ENCODE measurements around the gene FAM110C. TPM values are rescaled to one million over a fixed set of nuclear protein-coding genes. Genes with fewer than 3 reads are reported as not detected.
"Not testable (repeated sequence)": the region's sequence is repeated elsewhere in the genome, so short reads cannot be mapped to it uniquely, and the experiment has no call there.

The FAM110C gene
- total and polyA plus RNA-seq, 4 experiments from 2014 or later, result 0.19 to 2.5 (median 1.2) TPM

DNA sequence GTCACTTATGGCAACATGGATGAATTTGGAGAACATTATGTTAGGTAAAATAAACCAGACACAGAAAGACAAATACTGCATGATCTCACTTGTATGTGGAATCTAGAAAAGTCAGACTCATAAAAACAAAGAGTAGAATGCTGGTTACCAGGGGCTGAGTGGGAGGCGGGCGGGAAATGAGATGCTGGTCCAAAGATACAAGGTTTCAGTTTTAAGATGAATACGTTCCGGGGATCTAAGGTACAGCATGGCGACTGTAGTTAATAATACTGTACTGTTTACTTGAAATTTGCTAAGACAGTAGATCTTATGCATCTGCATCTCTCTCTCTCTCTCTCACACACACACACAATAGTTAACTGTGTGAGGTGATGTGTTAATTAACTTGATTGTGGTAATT, 14.2 kb downstream of the FAM110C start:
- DNase-seq, result no peak
- peaks cover 35 to 67% (median 46%) of the 10 kb centered on the region in 4 donors for H3K4me1 Mint-ChIP-seq
- H3K9me3 Mint-ChIP-seq, result no peaks in the 10 kb centered on the region
- H3K4me3 Mint-ChIP-seq, result peak overlapping the region in 5 of 8 donors; percentile 7 to 48 (median 21)
- H3K4me1 ChIP-seq (ENCODE audit: insufficient read depth, low read length), result peaks cover 59% of the 10 kb centered on the region
- intact Hi-C loops (cut with micrococcal nuclease), result no loop called here
- CTCF ChIA-PET (ENCODE audit: partially characterized antibody), result interaction anchor here (0.6 kb wide), 1 partner anchor 99 kb away, joined by 3 read pairs; no protein-coding TSS in a partner anchor
- H3K36me3 ChIP-seq (ENCODE audit: insufficient read depth, low read length), result no peaks in the 10 kb centered on the region
- H3K27me3 Mint-ChIP-seq, result no peaks in the 10 kb centered on the region
- H3K27ac Mint-ChIP-seq, result no peak overlapping the region
- no peak overlapping the region for H3K4me3 ChIP-seq (ENCODE audit: low read length in 2 of 2)
- no peak overlapping the region for H3K27ac ChIP-seq (ENCODE audit: low read depth, low read length)
- no peaks in the 10 kb centered on the region for H3K9me3 ChIP-seq (ENCODE audit: control insufficient read depth in 1 of 2, low read length in 2 of 2)
- no peaks in the 10 kb centered on the region for H3K36me3 Mint-ChIP-seq
- no peaks in the 10 kb centered on the region for H3K27me3 ChIP-seq (ENCODE audit: insufficient read depth, low read length)
- POLR2A ChIA-PET (ENCODE audit: partially characterized antibody), result interaction anchor here (2.2 kb wide), 1 partner anchor 8 kb away, joined by 16 read pairs; no protein-coding TSS in a partner anchor

DNA sequence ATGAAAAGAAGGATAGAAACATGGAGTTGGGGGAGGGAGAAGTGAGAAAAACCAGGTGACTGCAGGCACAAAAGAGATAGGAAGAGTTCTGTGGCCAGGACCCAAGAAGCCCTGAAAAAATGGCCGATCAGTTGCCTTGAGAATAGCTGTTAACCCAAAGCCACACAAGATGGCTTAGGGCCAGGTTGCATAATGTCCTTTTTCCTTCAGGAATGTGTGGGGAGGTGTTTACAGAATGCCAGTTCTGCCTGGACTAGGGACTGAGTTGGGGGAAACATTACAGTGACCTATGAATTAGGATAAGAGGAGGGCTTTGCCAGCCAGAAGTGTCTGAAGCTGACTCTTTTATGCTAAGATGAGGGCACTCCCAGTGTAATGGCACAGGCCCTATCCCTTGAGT, 17.1 kb downstream of the FAM110C start:
- Histone ChIP-seq H3K4me1 (ENCODE audit: insufficient read depth, low read length) (peaks cover 45% of the 10 kb centered on the region), H3K27ac (ENCODE audit: low read depth, low read length) (no peak overlapping the region), H3K27me3 (ENCODE audit: insufficient read depth, low read length) (no peaks in the 10 kb centered on the region), H3K36me3 (ENCODE audit: insufficient read depth, low read length) (no peaks in the 10 kb centered on the region), H3K9me3 (ENCODE audit: control insufficient read depth in 1 of 2, low read length in 2 of 2) (no peaks in the 10 kb centered on the region), H3K4me3 (ENCODE audit: low read length in 2 of 2) (no peak overlapping the region)
- peaks cover 33 to 51% (median 39%) of the 10 kb centered on the region in 4 donors for H3K4me1 Mint-ChIP-seq
- no peak overlapping the region for H3K4me3 Mint-ChIP-seq
- H3K27me3 Mint-ChIP-seq, result no peaks in the 10 kb centered on the region
- CTCF ChIA-PET (ENCODE audit: partially characterized antibody), result no interaction called here
- intact Hi-C loops (cut with micrococcal nuclease), result no loop called here
- POLR2A ChIA-PET (ENCODE audit: partially characterized antibody), result no interaction called here
- no peaks in the 10 kb centered on the region for H3K36me3 Mint-ChIP-seq
- H3K27ac Mint-ChIP-seq, result no peak overlapping the region
- no peak for DNase-seq
- H3K9me3 Mint-ChIP-seq, result no peaks in the 10 kb centered on the region

- Histone ChIP-seq H3K27me3 (ENCODE audit: insufficient read depth, low read length) (no peaks in the 10 kb centered on the region), H3K27ac (ENCODE audit: low read depth, low read length) (no peak overlapping the region), H3K4me1 (ENCODE audit: insufficient read depth, low read length) (peaks cover 45% of the 10 kb centered on the region), H3K36me3 (ENCODE audit: insufficient read depth, low read length) (no peaks in the 10 kb centered on the region), H3K9me3 (ENCODE audit: control insufficient read depth in 1 of 2, low read length in 2 of 2) (no peaks in the 10 kb centered on the region), H3K4me3 (ENCODE audit: low read length in 2 of 2) (no peak overlapping the region)
- no peaks in the 10 kb centered on the region for H3K9me3 Mint-ChIP-seq
- no peak overlapping the region for H3K4me3 Mint-ChIP-seq
- H3K27me3 Mint-ChIP-seq, result no peaks in the 10 kb centered on the region
- peak overlapping the region in 1 of 7 donors; percentile 3 for H3K27ac Mint-ChIP-seq
- H3K36me3 Mint-ChIP-seq, result no peaks in the 10 kb centered on the region
- ChIA-PET CTCF (ENCODE audit: partially characterized antibody) (interaction anchor here (0.8 kb wide), 1 partner anchor 9 kb away, joined by 7 read pairs; no protein-coding TSS in a partner anchor), POLR2A (ENCODE audit: partially characterized antibody) (no interaction called here)
- no peak for DNase-seq
- intact Hi-C loops (cut with micrococcal nuclease), result no loop called here
- H3K4me1 Mint-ChIP-seq, result peaks cover 32 to 51% (median 38%) of the 10 kb centered on the region in 4 donors
These were observed 17.8 kb downstream of the FAM110C start for GRCh38 chr2:28406-28975.

GRCh38 chr2:26891-27290, 19.4 kb downstream of the FAM110C start:
- Histone ChIP-seq H3K36me3 (ENCODE audit: insufficient read depth, low read length) (no peaks in the 10 kb centered on the region), H3K27me3 (ENCODE audit: insufficient read depth, low read length) (no peaks in the 10 kb centered on the region), H3K4me3 (ENCODE audit: low read length in 2 of 2) (no peak overlapping the region), H3K4me1 (ENCODE audit: insufficient read depth, low read length) (peaks cover 31% of the 10 kb centered on the region), H3K9me3 (ENCODE audit: control insufficient read depth in 1 of 2, low read length in 2 of 2) (no peaks in the 10 kb centered on the region), H3K27ac (ENCODE audit: low read depth, low read length) (no peak overlapping the region)
- Mint-ChIP-seq H3K4me3 (no peak overlapping the region), H3K9me3 (peaks cover 0 to 3% (median 0%) of the 10 kb centered on the region in 8 donors), H3K27ac (no peak overlapping the region), H3K4me1 (peaks cover 19 to 38% (median 28%) of the 10 kb centered on the region in 4 donors), H3K36me3 (no peaks in the 10 kb centered on the region), H3K27me3 (no peaks in the 10 kb centered on the region)
- CTCF ChIA-PET (ENCODE audit: partially characterized antibody), result no interaction called here
- POLR2A ChIA-PET (ENCODE audit: partially characterized antibody), result no interaction called here
- intact Hi-C loops (cut with micrococcal nuclease), result no loop called here
- no peak for DNase-seq

- Histone ChIP-seq H3K36me3 (ENCODE audit: insufficient read depth, low read length) (no peaks in the 10 kb centered on the region), H3K9me3 (ENCODE audit: control insufficient read depth in 1 of 2, low read length in 2 of 2) (no peaks in the 10 kb centered on the region), H3K27ac (ENCODE audit: low read depth, low read length) (no peak overlapping the region), H3K4me1 (ENCODE audit: insufficient read depth, low read length) (peaks cover 27% of the 10 kb centered on the region), H3K4me3 (ENCODE audit: low read length in 2 of 2) (no peak overlapping the region), H3K27me3 (ENCODE audit: insufficient read depth, low read length) (no peaks in the 10 kb centered on the region)
- Mint-ChIP-seq H3K4me1 (peaks cover 19 to 36% (median 27%) of the 10 kb centered on the region in 4 donors), H3K36me3 (no peaks in the 10 kb centered on the region), H3K27me3 (no peaks in the 10 kb centered on the region), H3K9me3 (peaks cover 0 to 3% (median 0%) of the 10 kb centered on the region in 8 donors), H3K27ac (no peak overlapping the region), H3K4me3 (no peak overlapping the region)
- DNase-seq, result no peak
- intact Hi-C loops (cut with micrococcal nuclease), result no loop called here
- POLR2A ChIA-PET (ENCODE audit: partially characterized antibody), result no interaction called here
- CTCF ChIA-PET (ENCODE audit: partially characterized antibody), result interaction anchor here (1.1 kb wide), 1 partner anchor 14 kb away, joined by 3 read pairs; no protein-coding TSS in a partner anchor
These were observed 20.8 kb downstream of the FAM110C start for GRCh38 chr2:25543-25942.

DNA sequence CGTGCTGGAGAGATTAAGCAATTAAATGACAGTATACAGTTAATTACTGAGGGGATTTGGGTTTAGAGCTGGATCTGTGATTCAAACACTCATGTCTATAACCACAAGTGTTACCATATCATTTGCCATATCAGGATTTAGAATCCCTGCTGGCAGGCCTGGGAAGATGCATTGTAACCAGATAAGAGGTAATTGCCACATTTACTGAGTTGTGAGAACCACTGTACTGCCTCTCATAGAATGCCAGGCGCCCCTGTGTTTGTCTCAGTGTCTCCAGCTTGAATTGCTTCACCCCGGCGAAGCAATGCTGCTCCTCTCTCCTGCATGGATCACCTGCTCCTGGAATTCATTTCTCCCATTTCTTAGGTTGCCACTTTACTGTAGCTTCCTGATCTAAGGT, 21.7 kb downstream of the FAM110C start:
- H3K9me3 Mint-ChIP-seq; H3K27ac ChIP-seq (ENCODE audit: low read depth, low read length); H3K27me3 Mint-ChIP-seq; H3K9me3 ChIP-seq (ENCODE audit: control insufficient read depth in 1 of 2, low read length in 2 of 2); H3K4me3 ChIP-seq (ENCODE audit: low read length in 2 of 2); intact Hi-C loops (cut with micrococcal nuclease); H3K36me3 ChIP-seq (ENCODE audit: insufficient read depth, low read length); H3K27me3 ChIP-seq (ENCODE audit: insufficient read depth, low read length); DNase-seq; H3K36me3 Mint-ChIP-seq: not testable (repeated sequence)
- peak overlapping the region in 6 of 7 donors; percentile 42 to 87 (median 78) for H3K27ac Mint-ChIP-seq
- peaks cover 27% of the 10 kb centered on the region for H3K4me1 ChIP-seq (ENCODE audit: insufficient read depth, low read length)
- H3K4me3 Mint-ChIP-seq, result peak overlapping the region in 4 of 8 donors; percentile 42 to 68 (median 58)
- ChIA-PET POLR2A (ENCODE audit: partially characterized antibody) (interaction anchor here (2.2 kb wide), 1 partner anchor 9 kb away, joined by 16 read pairs; no protein-coding TSS in a partner anchor), CTCF (ENCODE audit: partially characterized antibody) (interaction anchor here (1.1 to 1.9 kb wide), 2 partner anchors 9 to 13 kb away, joined by 3 to 5 read pairs; no protein-coding TSS in a partner anchor)
- H3K4me1 Mint-ChIP-seq, result peaks cover 19 to 36% (median 27%) of the 10 kb centered on the region in 4 donors

GRCh38 chr2:24107-24506, 22.2 kb downstream of the FAM110C start:
- ChIA-PET CTCF (ENCODE audit: partially characterized antibody) (interaction anchor here (1.1 to 1.9 kb wide), 2 partner anchors 9 to 118 kb away, joined by 4 to 5 read pairs; no protein-coding TSS in a partner anchor), POLR2A (ENCODE audit: partially characterized antibody) (interaction anchor here (2.2 kb wide), 1 partner anchor 9 kb away, joined by 16 read pairs; no protein-coding TSS in a partner anchor)
- Histone ChIP-seq H3K27ac (ENCODE audit: low read depth, low read length) (no peak overlapping the region), H3K4me1 (ENCODE audit: insufficient read depth, low read length) (peaks cover 27% of the 10 kb centered on the region), H3K27me3 (ENCODE audit: insufficient read depth, low read length) (no peaks in the 10 kb centered on the region), H3K36me3 (ENCODE audit: insufficient read depth, low read length) (no peaks in the 10 kb centered on the region), H3K4me3 (ENCODE audit: low read length in 2 of 2) (no peak overlapping the region), H3K9me3 (ENCODE audit: control insufficient read depth in 1 of 2, low read length in 2 of 2) (no peaks in the 10 kb centered on the region)
- Mint-ChIP-seq H3K4me1 (peaks cover 19 to 33% (median 26%) of the 10 kb centered on the region in 4 donors), H3K27ac (peak overlapping the region in 6 of 7 donors; percentile 42 to 87 (median 78)), H3K4me3 (peak overlapping the region in 7 of 8 donors; percentile 9 to 68 (median 52)), H3K36me3 (no peaks in the 10 kb centered on the region), H3K9me3 (peaks cover 0 to 3% (median 0%) of the 10 kb centered on the region in 8 donors), H3K27me3 (peaks cover 0 to 6% of the 10 kb centered on the region in 2 donors)
- DNase-seq, result no peak
- intact Hi-C loops (cut with micrococcal nuclease), result no loop called here

All from CD4-positive, alpha-beta memory T cell (primary cell).